ENCODE results near the gene RELL2. TPM values are rescaled to one million over a fixed set of nuclear protein-coding genes. Genes with fewer than 3 reads are reported as not detected.
A peak's percentile ranks its signal among the peaks of the same experiment; 100 is the strongest.

RELL2 gene
- total and polyA plus RNA-seq, 4 experiments from 2014 or later, result 3.0 to 21.3 (median 12.9) TPM

DNA sequence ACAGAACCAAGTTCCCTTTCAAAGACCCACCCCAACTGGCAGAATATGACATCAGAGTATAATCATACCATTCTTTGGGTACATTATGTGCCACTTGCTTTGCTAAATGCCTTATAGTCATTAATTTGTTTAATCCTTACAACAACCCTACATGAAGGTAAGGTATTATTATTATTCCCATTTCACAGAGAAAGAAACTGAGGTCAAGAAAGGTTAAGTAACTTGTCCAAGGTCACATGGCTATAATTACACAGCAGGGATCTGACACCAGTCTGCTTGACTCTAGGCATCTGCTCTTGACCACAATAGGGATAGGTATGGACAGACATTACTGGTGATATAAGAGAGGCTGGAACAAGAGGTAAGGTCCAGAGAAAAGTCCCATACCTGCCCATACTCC, 13.2 kb downstream of the RELL2 start:
- Mint-ChIP-seq H3K4me3 (peak overlapping the region; percentile 57 to 94 (median 83)), H3K36me3 (peaks cover 18 to 38% of the 10 kb centered on the region in 2 donors), H3K4me1 (peaks cover 29 to 49% (median 39%) of the 10 kb centered on the region in 4 donors), H3K27ac (peak overlapping the region; percentile 77 to 97 (median 88)), H3K9me3 (no peaks in the 10 kb centered on the region), H3K27me3 (no peaks in the 10 kb centered on the region)
- intact Hi-C loops (cut with micrococcal nuclease), result no loop called here
- H3K36me3 ChIP-seq (ENCODE audit: insufficient read depth, low read length), result peaks cover 15% of the 10 kb centered on the region
- no peak for DNase-seq
- ChIA-PET CTCF (ENCODE audit: partially characterized antibody) (interaction anchor here (1.0 to 3.2 kb wide), 2 partner anchors 58 to 311 kb away, joined by 3 to 15 read pairs; no protein-coding TSS in a partner anchor), POLR2A (ENCODE audit: partially characterized antibody) (interaction anchor here (4.4 kb wide), 1 partner anchor 12 kb away, joined by 35 read pairs; the partner anchor contains the start of genes HDAC3 and RELL2)
- no peaks in the 10 kb centered on the region for H3K27me3 ChIP-seq (ENCODE audit: insufficient read depth, low read length)
- no peak overlapping the region for H3K4me3 ChIP-seq (ENCODE audit: low read length in 2 of 2)
- no peaks in the 10 kb centered on the region for H3K9me3 ChIP-seq (ENCODE audit: control insufficient read depth in 1 of 2, low read length in 2 of 2)
- H3K4me1 ChIP-seq (ENCODE audit: insufficient read depth, low read length), result peaks cover 29% of the 10 kb centered on the region
- peak overlapping the region; percentile 50 for H3K27ac ChIP-seq (ENCODE audit: low read depth, low read length)

DNA sequence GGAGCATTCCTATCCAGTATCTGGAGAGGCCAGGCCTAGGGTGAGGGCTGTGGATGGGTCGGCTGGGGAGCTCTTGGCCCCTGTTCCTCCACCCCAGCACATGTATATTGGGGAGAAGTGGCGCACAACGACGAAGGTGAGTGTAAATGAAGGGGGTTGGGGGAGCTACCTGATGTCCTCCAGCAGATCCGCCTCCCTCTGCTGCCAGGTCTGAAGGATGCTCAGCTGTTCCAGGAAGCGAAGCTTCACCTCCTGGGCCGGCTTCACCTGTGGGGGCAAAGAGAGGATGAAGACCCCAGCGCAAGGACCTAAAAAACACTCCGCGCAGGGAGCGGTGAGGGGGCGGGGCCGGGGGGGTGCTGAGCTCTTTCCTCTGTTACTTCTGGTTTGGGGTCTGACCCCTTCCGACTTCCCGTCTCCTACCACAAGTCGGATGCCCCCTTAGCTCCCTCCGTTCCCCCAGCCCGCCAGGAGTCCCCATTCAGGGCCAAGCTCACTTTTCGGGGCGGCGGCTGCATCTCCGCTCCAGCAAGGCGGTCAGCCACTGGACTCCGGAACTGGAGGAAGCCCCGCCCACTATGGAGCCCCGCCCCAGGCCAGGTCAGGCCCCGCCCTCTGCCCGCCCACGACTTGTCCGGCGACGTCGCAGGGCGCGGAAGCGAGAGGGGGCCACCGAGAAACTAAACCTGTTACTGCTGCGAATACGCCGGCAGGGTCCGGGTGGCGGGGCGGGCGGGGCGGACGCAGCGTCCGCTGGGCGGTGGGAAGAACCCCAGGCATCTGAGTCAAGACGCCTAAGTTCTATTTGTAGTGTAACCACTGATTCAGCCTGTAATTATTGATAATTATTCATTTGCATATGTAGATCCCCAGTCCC, 14.3 kb downstream of the RELL2 start, which contains the start of gene FCHSD1:
TSS of gene FCHSD1 (minus strand) at position 568 of the 877 bp plus-strand sequence. CDS start at position 518, 50 bp downstream.
- H3K27ac Mint-ChIP-seq, result peak within 1 kb of the TSS; percentile 86 to 97 (median 94)
- H3K36me3 Mint-ChIP-seq, result peaks cover 19 to 28% of the 10 kb centered on the region in 2 donors
- Histone ChIP-seq H3K27me3 (ENCODE audit: insufficient read depth, low read length) (no peaks in the 10 kb centered on the region), H3K27ac (ENCODE audit: low read depth, low read length) (peak within 1 kb of the TSS; percentile 50), H3K9me3 (ENCODE audit: control insufficient read depth in 1 of 2, low read length in 2 of 2) (no peaks in the 10 kb centered on the region), H3K4me3 (ENCODE audit: low read length in 2 of 2) (peak within 1 kb of the TSS; percentile 42 to 74), H3K36me3 (ENCODE audit: insufficient read depth, low read length) (peaks cover 13% of the 10 kb centered on the region), H3K4me1 (ENCODE audit: insufficient read depth, low read length) (peaks cover 29% of the 10 kb centered on the region)
- POLR2A ChIA-PET (ENCODE audit: partially characterized antibody), result interaction anchor here (0.7 to 3.1 kb wide), 20 partner anchors 9 to 445 kb away, joined by 3 to 55 read pairs (median 6); partner anchors contain the start of genes ARAP3, DELE1, DIAPH1 and GNPDA1
- intact Hi-C loops (cut with micrococcal nuclease), result loop anchor here (1.0 kb wide), 1 partner anchor 15 kb away; the partner anchor contains the start of genes HDAC3 and RELL2
- H3K9me3 Mint-ChIP-seq, result no peaks in the 10 kb centered on the region
- CTCF ChIA-PET (ENCODE audit: partially characterized antibody), result interaction anchor here (0.5 to 3.2 kb wide), 14 partner anchors 12 to 360 kb away, joined by 3 to 15 read pairs (median 5); partner anchors contain the start of genes DIAPH1, HDAC3 and RELL2
- peak; percentile 75 to 81 (median 76) for DNase-seq
- H3K27me3 Mint-ChIP-seq, result no peaks in the 10 kb centered on the region
- peak within 1 kb of the TSS; percentile 87 to 96 (median 93) for H3K4me3 Mint-ChIP-seq
- peaks cover 27 to 49% (median 38%) of the 10 kb centered on the region in 4 donors for H3K4me1 Mint-ChIP-seq

DNA sequence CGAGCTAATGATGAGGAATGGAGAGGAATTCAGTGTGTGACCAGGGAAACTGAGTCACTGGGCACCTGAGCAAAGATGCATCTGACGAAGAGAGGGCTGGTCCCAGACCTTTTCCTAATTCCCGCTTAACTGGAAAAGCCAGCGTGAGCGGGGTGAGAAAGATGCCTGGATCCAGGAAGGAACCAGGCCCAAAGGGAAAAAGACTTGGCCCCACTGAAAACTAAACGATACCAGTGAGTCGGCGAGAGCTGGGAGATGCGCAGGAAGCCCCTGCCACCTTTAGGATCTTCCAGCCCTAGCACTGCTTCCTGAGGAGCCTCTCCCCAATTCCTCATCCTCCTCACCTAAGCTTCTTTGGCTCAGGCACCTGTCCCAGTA, 14.9 kb downstream of the RELL2 start:
- peak overlapping the region; percentile 86 to 97 (median 93) for H3K27ac Mint-ChIP-seq
- ChIA-PET POLR2A (ENCODE audit: partially characterized antibody) (interaction anchor here (0.7 to 3.1 kb wide), 14 partner anchors 9 to 444 kb away, joined by 3 to 55 read pairs (median 7); partner anchors contain the start of genes ARAP3, DELE1, GNPDA1 and HDAC3), CTCF (ENCODE audit: partially characterized antibody) (interaction anchor here (1.1 to 3.2 kb wide), 11 partner anchors 11 to 318 kb away, joined by 3 to 15 read pairs (median 6); partner anchors contain the start of genes HDAC3 and RELL2)
- H3K4me3 ChIP-seq (ENCODE audit: low read length in 2 of 2), result peak overlapping the region; percentile 42 to 74
- H3K27me3 Mint-ChIP-seq, result no peaks in the 10 kb centered on the region
- no peaks in the 10 kb centered on the region for H3K9me3 Mint-ChIP-seq
- H3K27ac ChIP-seq (ENCODE audit: low read depth, low read length), result peak overlapping the region; percentile 50
- intact Hi-C loops (cut with micrococcal nuclease), result loop anchor here (1.0 kb wide), 1 partner anchor 15 kb away; the partner anchor contains the start of genes HDAC3 and RELL2
- no peak for DNase-seq
- H3K36me3 Mint-ChIP-seq, result peaks cover 16 to 23% of the 10 kb centered on the region in 2 donors
- peak overlapping the region; percentile 87 to 96 (median 93) for H3K4me3 Mint-ChIP-seq
- H3K27me3 ChIP-seq (ENCODE audit: insufficient read depth, low read length), result no peaks in the 10 kb centered on the region
- no peaks in the 10 kb centered on the region for H3K9me3 ChIP-seq (ENCODE audit: control insufficient read depth in 1 of 2, low read length in 2 of 2)
- peaks cover 10% of the 10 kb centered on the region for H3K36me3 ChIP-seq (ENCODE audit: insufficient read depth, low read length)
- H3K4me1 ChIP-seq (ENCODE audit: insufficient read depth, low read length), result peaks cover 29% of the 10 kb centered on the region
- peaks cover 25 to 49% (median 38%) of the 10 kb centered on the region in 4 donors for H3K4me1 Mint-ChIP-seq

DNA sequence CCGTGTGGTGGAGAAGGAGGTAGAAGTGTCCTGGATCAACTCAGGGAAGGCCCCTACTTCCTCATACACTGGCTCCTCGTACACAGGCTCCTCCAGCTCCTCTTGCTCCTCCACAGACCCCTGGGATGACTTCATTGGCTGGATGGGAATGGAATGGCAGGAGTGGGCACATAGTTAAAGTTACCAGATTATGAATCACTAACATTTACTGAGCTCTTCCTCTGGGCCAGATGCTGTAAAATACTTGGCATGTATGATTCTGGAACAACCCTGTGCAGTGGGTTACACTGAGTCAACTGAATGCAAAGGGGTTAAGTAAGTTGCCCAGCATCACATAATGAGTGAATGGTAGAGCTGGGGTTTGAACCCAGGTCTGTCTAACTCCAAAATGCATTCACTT, 17.5 kb downstream of the RELL2 start:
- H3K9me3 Mint-ChIP-seq, result no peaks in the 10 kb centered on the region
- ChIA-PET CTCF (ENCODE audit: partially characterized antibody) (interaction anchor here (1.0 to 2.7 kb wide), 5 partner anchors 9 to 90 kb away, joined by 3 to 12 read pairs (median 4); partner anchors contain the start of genes DIAPH1, HDAC3 and RELL2), POLR2A (ENCODE audit: partially characterized antibody) (interaction anchor here (1.4 to 1.9 kb wide), 2 partner anchors 17 to 29 kb away, joined by 5 read pairs; partner anchors contain the start of genes HDAC3 and RELL2)
- H3K27ac Mint-ChIP-seq, result peak overlapping the region in 1 of 7 donors; percentile 3
- no peaks in the 10 kb centered on the region for H3K27me3 Mint-ChIP-seq
- Histone ChIP-seq H3K4me3 (ENCODE audit: low read length in 2 of 2) (no peak overlapping the region), H3K4me1 (ENCODE audit: insufficient read depth, low read length) (peaks cover 26% of the 10 kb centered on the region), H3K27me3 (ENCODE audit: insufficient read depth, low read length) (no peaks in the 10 kb centered on the region), H3K9me3 (ENCODE audit: control insufficient read depth in 1 of 2, low read length in 2 of 2) (no peaks in the 10 kb centered on the region), H3K27ac (ENCODE audit: low read depth, low read length) (no peak overlapping the region), H3K36me3 (ENCODE audit: insufficient read depth, low read length) (no peaks in the 10 kb centered on the region)
- H3K36me3 Mint-ChIP-seq, result peaks cover 7 to 13% of the 10 kb centered on the region in 2 donors
- H3K4me1 Mint-ChIP-seq, result peaks cover 20 to 39% (median 29%) of the 10 kb centered on the region in 4 donors
- DNase-seq, result no peak
- H3K4me3 Mint-ChIP-seq, result no peak overlapping the region
- intact Hi-C loops (cut with micrococcal nuclease), result no loop called here

DNA sequence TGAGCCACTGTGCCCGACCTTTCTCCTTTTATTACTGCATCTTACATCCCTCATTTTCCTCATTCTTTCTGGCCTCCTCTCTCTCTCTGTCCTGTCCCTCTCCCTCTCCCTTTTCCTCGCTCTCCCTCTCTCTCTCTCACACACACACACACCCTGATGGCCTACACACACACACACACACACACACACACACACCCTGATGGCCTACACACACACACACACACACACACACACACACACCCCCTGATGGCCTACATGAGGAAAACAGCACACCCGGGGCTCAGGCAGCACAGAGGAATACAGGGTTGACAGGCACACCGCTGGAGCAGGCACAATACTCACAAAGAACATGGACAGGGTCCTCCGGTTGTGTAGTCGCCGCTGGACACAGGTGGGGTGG, 18.2 kb downstream of the RELL2 start:
- intact Hi-C loops (cut with micrococcal nuclease), result no loop called here
- Mint-ChIP-seq H3K9me3 (no peaks in the 10 kb centered on the region), H3K27ac (no peak overlapping the region), H3K36me3 (peaks cover 3 to 13% of the 10 kb centered on the region in 2 donors), H3K27me3 (no peaks in the 10 kb centered on the region), H3K4me1 (peaks cover 13 to 33% (median 22%) of the 10 kb centered on the region in 4 donors), H3K4me3 (no peak overlapping the region)
- H3K4me1 ChIP-seq (ENCODE audit: insufficient read depth, low read length), result peaks cover 19% of the 10 kb centered on the region
- CTCF ChIA-PET (ENCODE audit: partially characterized antibody), result interaction anchor here (1.1 kb wide), 2 partner anchors 63 to 91 kb away, joined by 3 to 5 read pairs; no protein-coding TSS in a partner anchor
- H3K36me3 ChIP-seq (ENCODE audit: insufficient read depth, low read length), result no peaks in the 10 kb centered on the region
- no peak overlapping the region for H3K4me3 ChIP-seq (ENCODE audit: low read length in 2 of 2)
- no peaks in the 10 kb centered on the region for H3K27me3 ChIP-seq (ENCODE audit: insufficient read depth, low read length)
- POLR2A ChIA-PET (ENCODE audit: partially characterized antibody), result no interaction called here
- no peak for DNase-seq
- no peaks in the 10 kb centered on the region for H3K9me3 ChIP-seq (ENCODE audit: control insufficient read depth in 1 of 2, low read length in 2 of 2)
- H3K27ac ChIP-seq (ENCODE audit: low read depth, low read length), result no peak overlapping the region

DNA sequence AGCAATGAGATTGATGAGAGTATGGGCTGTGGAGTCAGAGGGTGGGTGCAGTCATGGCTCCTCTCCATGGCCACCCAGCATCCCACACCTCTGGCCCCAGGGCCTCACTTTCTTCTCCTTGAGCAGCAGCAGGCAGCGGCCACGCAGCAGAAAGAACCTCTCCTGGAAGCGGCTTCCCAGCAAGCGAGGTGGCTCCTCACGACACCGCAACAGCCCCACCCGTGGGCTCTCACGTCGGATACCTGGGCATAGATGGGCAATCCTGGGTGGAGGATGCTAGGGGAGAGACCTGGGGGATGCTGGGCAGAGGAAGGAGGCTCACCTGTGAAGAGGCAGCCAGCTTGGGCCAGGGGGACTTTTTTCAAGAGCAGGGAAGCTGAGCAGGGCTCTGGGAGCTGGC, 19.6 kb downstream of the RELL2 start:
- intact Hi-C loops (cut with micrococcal nuclease), result no loop called here
- peaks cover 8 to 19% (median 15%) of the 10 kb centered on the region in 4 donors for H3K4me1 Mint-ChIP-seq
- H3K4me3 Mint-ChIP-seq, result no peak overlapping the region
- ChIA-PET POLR2A (ENCODE audit: partially characterized antibody) (interaction anchor here (0.6 kb wide), 1 partner anchor 1122 kb away, joined by 3 read pairs; no protein-coding TSS in a partner anchor), CTCF (ENCODE audit: partially characterized antibody) (interaction anchor here (1.0 kb wide), 1 partner anchor 10 kb away, joined by 3 read pairs; no protein-coding TSS in a partner anchor)
- no peaks in the 10 kb centered on the region for H3K27me3 Mint-ChIP-seq
- peaks cover 0 to 13% of the 10 kb centered on the region in 2 donors for H3K36me3 Mint-ChIP-seq
- DNase-seq, result no peak
- Histone ChIP-seq H3K27me3 (ENCODE audit: insufficient read depth, low read length) (no peaks in the 10 kb centered on the region), H3K36me3 (ENCODE audit: insufficient read depth, low read length) (no peaks in the 10 kb centered on the region), H3K4me1 (ENCODE audit: insufficient read depth, low read length) (peaks cover 10% of the 10 kb centered on the region), H3K4me3 (ENCODE audit: low read length in 2 of 2) (no peak overlapping the region), H3K27ac (ENCODE audit: low read depth, low read length) (no peak overlapping the region), H3K9me3 (ENCODE audit: control insufficient read depth in 1 of 2, low read length in 2 of 2) (no peaks in the 10 kb centered on the region)
- H3K9me3 Mint-ChIP-seq, result no peaks in the 10 kb centered on the region
- no peak overlapping the region for H3K27ac Mint-ChIP-seq
